T-helper 2 cell treated with Interferon-gamma antibody and Interleukin-4, amounts not matched to agents 5 μg/mL and 100 μg/mL, for 36 hours (primary cell): ENCODE data around the gene ST13.
"Not testable (repeated sequence)": the region's sequence is repeated elsewhere in the genome, so short reads cannot be mapped to it uniquely, and the experiment has no call there.

Experiments used
- DNase-seq: peaks from one replicate; pipeline ENCODE4 v3.0.0; 2021; ENCODE audit warnings: low spot score
- H3K27ac Mint-ChIP-seq: one replicate; pipeline ENCODE4 v1.8.0; 2021; ENCODE audit warnings: mild to moderate bottlenecking, mixed read lengths
- H3K27me3 Mint-ChIP-seq: one replicate; pipeline ENCODE4 v1.8.0; 2021; ENCODE audit warnings: low read depth, mixed read lengths
- H3K36me3 Mint-ChIP-seq: one replicate; pipeline ENCODE4 v1.8.0; 2021; ENCODE audit warnings: low read depth, mixed read lengths
- H3K4me1 Mint-ChIP-seq: one replicate; pipeline ENCODE4 v1.8.0; 2021; ENCODE audit warnings: low read depth, mixed read lengths
- H3K4me3 Mint-ChIP-seq: one replicate; pipeline ENCODE4 v1.8.0; 2022; ENCODE audit warnings: mild to moderate bottlenecking, moderate library complexity, mixed read lengths
- H3K9me3 Mint-ChIP-seq: one replicate; pipeline ENCODE4 v1.8.0; 2021; ENCODE audit warnings: mixed read lengths

Gene ST13

GRCh38 chr22:40791241-40791640, 65.2 kb downstream of the ST13 start:
- Mint-ChIP-seq H3K27me3 (no peaks in the 10 kb centered on the region), H3K4me1 (peaks cover 11% of the 10 kb centered on the region), H3K27ac (no peak overlapping the region), H3K36me3 (peaks cover 31% of the 10 kb centered on the region), H3K4me3 (no peak overlapping the region), H3K9me3 (no peaks in the 10 kb centered on the region)
- DNase-seq = no peak

- no peak overlapping the region for H3K27ac Mint-ChIP-seq
- H3K4me1 Mint-ChIP-seq = peaks cover 11% of the 10 kb centered on the region
- H3K4me3 Mint-ChIP-seq = no peak overlapping the region
- peaks cover 33% of the 10 kb centered on the region for H3K36me3 Mint-ChIP-seq
- DNase-seq = no peak
- no peaks in the 10 kb centered on the region for H3K9me3 Mint-ChIP-seq
- H3K27me3 Mint-ChIP-seq = no peaks in the 10 kb centered on the region
These were observed 67.3 kb downstream of the ST13 start for GRCh38 chr22:40789131-40789530.

GRCh38 chr22:40782521-40782920, 73.9 kb downstream of the ST13 start:
- H3K27me3 Mint-ChIP-seq = no peaks in the 10 kb centered on the region
- H3K4me1 Mint-ChIP-seq = no peaks in the 10 kb centered on the region
- H3K4me3 Mint-ChIP-seq = no peak overlapping the region
- H3K9me3 Mint-ChIP-seq = no peaks in the 10 kb centered on the region
- no peak overlapping the region for H3K27ac Mint-ChIP-seq
- H3K36me3 Mint-ChIP-seq = peaks cover 7% of the 10 kb centered on the region
- DNase-seq = no peak

- DNase-seq, H3K4me3 Mint-ChIP-seq, H3K9me3 Mint-ChIP-seq, H3K27ac Mint-ChIP-seq, H3K27me3 Mint-ChIP-seq, H3K4me1 Mint-ChIP-seq: not testable (repeated sequence)
- peaks cover 12% of the 10 kb centered on the region for H3K36me3 Mint-ChIP-seq
These were observed 74.7 kb downstream of the ST13 start for GRCh38 chr22:40781749-40782148.
